GM18499 (cell line): ENCODE results near the gene EHD2.
"Not testable (repeated sequence)": the region's sequence is repeated elsewhere in the genome, so short reads cannot be mapped to it uniquely, and the experiment has no call there.

Experiments
- ATAC-seq: cut with Tn5 transposase; IDR thresholded peaks from one replicate; pipeline ENCODE4 v1.9.1; 2021; ENCODE audit warnings: moderate number of reproducible peaks; ENCODE audit not compliant: insufficient read depth, unreplicated experiment

EHD2 gene

GRCh38 chr19:47765523-47766358 is 52.5 kb downstream of the EHD2 start:
- no peak for ATAC-seq

GRCh38 chr19:47766359-47766620 is 53.1 kb downstream of the EHD2 start:
- no peak for ATAC-seq

GRCh38 chr19:47766670-47767069 is 53.4 kb downstream of the EHD2 start:
- ATAC-seq = no peak

- ATAC-seq = no peak
These were observed 54.1 kb downstream of the EHD2 start for GRCh38 chr19:47767349-47767748.

GRCh38 chr19:47768604-47769003 is 55.4 kb downstream of the EHD2 start:
- ATAC-seq = no peak

- ATAC-seq = no peak
These were observed 56.3 kb downstream of the EHD2 start for GRCh38 chr19:47769534-47769933.

- not testable (repeated sequence) for ATAC-seq
These were observed 58.1 kb downstream of the EHD2 start for GRCh38 chr19:47771291-47771690.

GRCh38 chr19:47776568-47776967 is 63.3 kb downstream of the EHD2 start:
- ATAC-seq = no peak

- ATAC-seq = not testable (repeated sequence)
These were observed 64.2 kb downstream of the EHD2 start for GRCh38 chr19:47777245-47778048.

- ATAC-seq = no peak
These were observed 65.1 kb downstream of the EHD2 start, which contains the start of gene SELENOW for GRCh38 chr19:47778049-47778953. TSS of gene SELENOW (plus strand) at chr19:47778703. CDS start at chr19:47778786, 83 bp downstream.

- ATAC-seq = no peak
These were observed 65.7 kb downstream of the EHD2 start for GRCh38 chr19:47778954-47779351.

- no peak for ATAC-seq
These were observed 66.4 kb downstream of the EHD2 start for GRCh38 chr19:47779524-47780214.

- no peak for ATAC-seq
These were observed 67.0 kb downstream of the EHD2 start for GRCh38 chr19:47780215-47780551.

GRCh38 chr19:47781590-47782262 is 68.5 kb downstream of the EHD2 start:
- no peak for ATAC-seq

GRCh38 chr19:47786566-47786965 is 73.3 kb downstream of the EHD2 start:
- ATAC-seq = no peak

GRCh38 chr19:47787307-47787706 is 74.1 kb downstream of the EHD2 start:
- not testable (repeated sequence) for ATAC-seq

GRCh38 chr19:47789811-47790210 is 76.6 kb downstream of the EHD2 start:
- ATAC-seq = not testable (repeated sequence)

GRCh38 chr19:47790398-47790814 is 77.2 kb downstream of the EHD2 start:
- ATAC-seq = no peak

- no peak for ATAC-seq
These were observed 79.4 kb downstream of the EHD2 start for GRCh38 chr19:47792616-47793015.
